ENCODE measurements around the gene CLK4. TPM values are rescaled to one million over a fixed set of nuclear protein-coding genes. Genes with fewer than 3 reads are reported as not detected.

CLK4 gene
- total RNA-seq, 2 experiments from 2014 or later = 21.1 to 24.2 TPM

GRCh38 chr5:178583279-178583678, 43.6 kb downstream of the CLK4 start:
- intact Hi-C loops (cut with micrococcal nuclease) = no loop called here

GRCh38 chr5:178582291-178582690, 44.6 kb downstream of the CLK4 start:
- H3K27me3 Mint-ChIP-seq = peaks cover 26% of the 10 kb centered on the region
- no peak for ATAC-seq

More at GRCh38 chr5:178583279-178583678, 43.6 kb downstream of the CLK4 start:
- no peak for TF ChIP-seq CTCF (IDR thresholded peaks at IDR 0.05)
- DNase-seq (no peak), ATAC-seq (no peak)
- Mint-ChIP-seq H3K4me3 (no peak overlapping the region), H3K4me1 (ENCODE audit: low read depth) (no peaks in the 10 kb centered on the region), H3K27ac (no peak overlapping the region), H3K27me3 (peaks cover 29% of the 10 kb centered on the region), H3K9me3 (no peaks in the 10 kb centered on the region), H3K36me3 (ENCODE audit: low read depth) (no peaks in the 10 kb centered on the region)
- ChIA-PET CTCF (no interaction called here), POLR2A (no interaction called here)

GRCh38 chr5:178581621-178582020, 45.2 kb downstream of the CLK4 start:
- Mint-ChIP-seq H3K4me1 (ENCODE audit: low read depth) (no peaks in the 10 kb centered on the region), H3K9me3 (no peaks in the 10 kb centered on the region), H3K27ac (no peak overlapping the region), H3K27me3 (peaks cover 28% of the 10 kb centered on the region), H3K4me3 (no peak overlapping the region), H3K36me3 (ENCODE audit: low read depth) (no peaks in the 10 kb centered on the region)
- ChIA-PET CTCF (interaction anchor here (1.2 kb wide), 1 partner anchor 119 kb away, joined by 3 read pairs; no protein-coding TSS in a partner anchor), POLR2A (no interaction called here)
- no peak for DNase-seq
- ATAC-seq = no peak
- TF ChIP-seq CTCF (IDR thresholded peaks at IDR 0.05) = no peak
- intact Hi-C loops (cut with micrococcal nuclease) = no loop called here

More at GRCh38 chr5:178582291-178582690, 44.6 kb downstream of the CLK4 start:
- intact Hi-C loops (cut with micrococcal nuclease) = no loop called here
- ChIA-PET POLR2A (no interaction called here), CTCF (no interaction called here)
- H3K4me3 Mint-ChIP-seq = no peak overlapping the region
- no peak overlapping the region for H3K27ac Mint-ChIP-seq
- no peak for TF ChIP-seq CTCF (IDR thresholded peaks at IDR 0.05)
- DNase-seq = no peak
- H3K9me3 Mint-ChIP-seq = no peaks in the 10 kb centered on the region
- H3K36me3 Mint-ChIP-seq (ENCODE audit: low read depth) = no peaks in the 10 kb centered on the region
- no peaks in the 10 kb centered on the region for H3K4me1 Mint-ChIP-seq (ENCODE audit: low read depth)

- ChIA-PET POLR2A (no interaction called here), CTCF (interaction anchor here (1.2 kb wide), 2 partner anchors 118 to 119 kb away, joined by 3 read pairs; no protein-coding TSS in a partner anchor)
- no peak overlapping the region for H3K27ac Mint-ChIP-seq
- H3K36me3 Mint-ChIP-seq (ENCODE audit: low read depth) = no peaks in the 10 kb centered on the region
- no peak for ATAC-seq
- no peaks in the 10 kb centered on the region for H3K9me3 Mint-ChIP-seq
- DNase-seq = no peak
- TF ChIP-seq CTCF (IDR thresholded peaks at IDR 0.05) = no peak
- no peaks in the 10 kb centered on the region for H3K4me1 Mint-ChIP-seq (ENCODE audit: low read depth)
- no peak overlapping the region for H3K4me3 Mint-ChIP-seq
- intact Hi-C loops (cut with micrococcal nuclease) = no loop called here
- H3K27me3 Mint-ChIP-seq = peaks cover 22% of the 10 kb centered on the region
These were observed 46.4 kb downstream of the CLK4 start for GRCh38 chr5:178580271-178580955.

GRCh38 chr5:178577944-178578343, 48.9 kb downstream of the CLK4 start:
- Mint-ChIP-seq H3K4me1 (ENCODE audit: low read depth) (no peaks in the 10 kb centered on the region), H3K9me3 (no peaks in the 10 kb centered on the region), H3K27me3 (peaks cover 33% of the 10 kb centered on the region), H3K4me3 (no peak overlapping the region), H3K27ac (no peak overlapping the region), H3K36me3 (ENCODE audit: low read depth) (no peaks in the 10 kb centered on the region)
- no peak for TF ChIP-seq CTCF (IDR thresholded peaks at IDR 0.05)
- POLR2A ChIA-PET = interaction anchor here (0.6 kb wide), 2 partner anchors 10 to 287 kb away, joined by 3 to 5 read pairs; no protein-coding TSS in a partner anchor
- DNase-seq = no peak
- intact Hi-C loops (cut with micrococcal nuclease) = no loop called here
- ATAC-seq = no peak
- CTCF ChIA-PET = no interaction called here

Measured in activated CD8-positive, alpha-beta T cell treated with anti-CD3 and anti-CD28 coated beads for 36 hours (primary cell).